Measurements from ENCODE around the gene CREB5.

DNA sequence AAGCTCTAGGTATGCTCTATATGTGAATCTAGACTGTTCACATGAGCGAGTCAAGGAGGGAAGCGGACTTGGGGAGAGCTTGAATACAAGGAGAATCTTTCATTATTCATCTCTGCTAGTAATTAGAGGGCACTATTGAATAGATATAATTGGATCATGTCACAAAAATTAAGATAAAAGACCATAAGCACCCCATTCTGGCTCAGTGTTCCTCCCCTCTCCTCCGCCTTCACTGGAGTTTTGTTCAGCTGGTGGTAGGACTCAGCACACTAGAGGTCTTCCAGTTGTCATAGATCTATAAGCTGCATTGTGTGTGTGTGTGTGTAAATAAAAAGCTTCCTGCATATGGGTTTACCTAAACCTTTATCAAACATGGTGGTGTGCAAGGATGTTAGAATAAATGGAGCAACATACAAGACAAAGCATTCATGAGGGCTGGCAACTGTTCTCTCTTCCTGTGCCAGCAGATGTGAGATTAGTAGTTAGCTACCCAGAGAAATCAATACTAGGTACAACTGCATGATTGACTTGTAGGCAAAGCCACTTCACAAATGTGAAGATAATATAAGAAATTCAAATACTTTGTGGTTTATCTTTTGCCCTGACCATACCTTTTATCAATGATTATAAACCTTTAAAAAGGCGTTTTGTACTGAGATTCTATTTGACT is 142.6 kb downstream of the CREB5 start:
- no peak for TF ChIP-seq POLR2A (IDR thresholded peaks at IDR 0.05)
- TF ChIP-seq, protein P1, sequence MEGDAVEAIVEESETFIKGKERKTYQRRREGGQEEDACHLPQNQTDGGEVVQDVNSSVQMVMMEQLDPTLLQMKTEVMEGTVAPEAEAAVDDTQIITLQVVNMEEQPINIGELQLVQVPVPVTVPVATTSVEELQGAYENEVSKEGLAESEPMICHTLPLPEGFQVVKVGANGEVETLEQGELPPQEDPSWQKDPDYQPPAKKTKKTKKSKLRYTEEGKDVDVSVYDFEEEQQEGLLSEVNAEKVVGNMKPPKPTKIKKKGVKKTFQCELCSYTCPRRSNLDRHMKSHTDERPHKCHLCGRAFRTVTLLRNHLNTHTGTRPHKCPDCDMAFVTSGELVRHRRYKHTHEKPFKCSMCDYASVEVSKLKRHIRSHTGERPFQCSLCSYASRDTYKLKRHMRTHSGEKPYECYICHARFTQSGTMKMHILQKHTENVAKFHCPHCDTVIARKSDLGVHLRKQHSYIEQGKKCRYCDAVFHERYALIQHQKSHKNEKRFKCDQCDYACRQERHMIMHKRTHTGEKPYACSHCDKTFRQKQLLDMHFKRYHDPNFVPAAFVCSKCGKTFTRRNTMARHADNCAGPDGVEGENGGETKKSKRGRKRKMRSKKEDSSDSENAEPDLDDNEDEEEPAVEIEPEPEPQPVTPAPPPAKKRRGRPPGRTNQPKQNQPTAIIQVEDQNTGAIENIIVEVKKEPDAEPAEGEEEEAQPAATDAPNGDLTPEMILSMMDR (IDR thresholded peaks at IDR 0.05): no peak
